Mammary epithelial cell (primary cell): ENCODE measurements around the gene INPP4A.

Experiments used
- EZH2 ChIP-seq: IDR thresholded peaks from 2 replicates; pipeline ENCODE4 v1.6.1; 2012; ENCODE audit warnings: low read length, inconsistent platforms, borderline replicate concordance
- TF ChIP-seq, protein P1 (sequence below), 2 donors: IDR thresholded peaks in 1 of 2; conservative IDR thresholded peaks in 1 of 2; 2 replicates each; pipeline ENCODE4 v1.5.1; 2011 to 2012; ENCODE audit warnings: inconsistent platforms in 2 of 2, low read length in 2 of 2, mild to moderate bottlenecking in 2 of 2, control low read depth in 1 of 2, low read depth in 1 of 2; ENCODE audit not compliant: insufficient read depth in 1 of 2; ENCODE audit errors: extremely low read depth in 1 of 2

DNA sequence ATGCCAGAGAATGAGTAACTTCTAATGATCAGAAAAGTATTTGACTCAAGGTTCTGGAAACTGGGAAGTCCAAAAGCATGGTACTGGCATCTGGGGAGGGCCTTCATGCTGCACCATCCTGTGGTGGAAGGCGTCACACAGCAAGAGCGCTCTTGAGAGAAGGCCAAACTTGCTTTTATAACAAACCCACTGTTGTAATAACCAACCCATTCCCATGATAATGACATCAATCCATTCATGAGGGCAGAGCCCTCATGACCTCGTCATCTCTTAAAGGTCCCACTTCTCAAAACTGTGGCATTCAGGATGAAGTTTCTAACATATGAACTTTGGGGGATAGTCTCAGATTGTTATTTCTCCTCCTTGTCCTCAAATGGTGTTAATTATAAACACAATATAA lies 95.9 kb downstream of the INPP4A start:
- TF ChIP-seq, protein P1, sequence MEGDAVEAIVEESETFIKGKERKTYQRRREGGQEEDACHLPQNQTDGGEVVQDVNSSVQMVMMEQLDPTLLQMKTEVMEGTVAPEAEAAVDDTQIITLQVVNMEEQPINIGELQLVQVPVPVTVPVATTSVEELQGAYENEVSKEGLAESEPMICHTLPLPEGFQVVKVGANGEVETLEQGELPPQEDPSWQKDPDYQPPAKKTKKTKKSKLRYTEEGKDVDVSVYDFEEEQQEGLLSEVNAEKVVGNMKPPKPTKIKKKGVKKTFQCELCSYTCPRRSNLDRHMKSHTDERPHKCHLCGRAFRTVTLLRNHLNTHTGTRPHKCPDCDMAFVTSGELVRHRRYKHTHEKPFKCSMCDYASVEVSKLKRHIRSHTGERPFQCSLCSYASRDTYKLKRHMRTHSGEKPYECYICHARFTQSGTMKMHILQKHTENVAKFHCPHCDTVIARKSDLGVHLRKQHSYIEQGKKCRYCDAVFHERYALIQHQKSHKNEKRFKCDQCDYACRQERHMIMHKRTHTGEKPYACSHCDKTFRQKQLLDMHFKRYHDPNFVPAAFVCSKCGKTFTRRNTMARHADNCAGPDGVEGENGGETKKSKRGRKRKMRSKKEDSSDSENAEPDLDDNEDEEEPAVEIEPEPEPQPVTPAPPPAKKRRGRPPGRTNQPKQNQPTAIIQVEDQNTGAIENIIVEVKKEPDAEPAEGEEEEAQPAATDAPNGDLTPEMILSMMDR (conservative IDR thresholded peaks at IDR 0.05 in 1 of 2, IDR thresholded peaks at IDR 0.05 in 1 of 2; ENCODE audit: extremely low read depth in 1 of 2, insufficient read depth in 1 of 2, low read depth in 1 of 2, low read length in 2 of 2): no peak
- no peak for TF ChIP-seq EZH2
